WTC11 (cell line): Measurements from ENCODE around the gene CTAGE1. TPM values are rescaled to one million over a fixed set of nuclear protein-coding genes. Genes with fewer than 3 reads are reported as not detected.
"Not testable (repeated sequence)": the region's sequence is repeated elsewhere in the genome, so short reads cannot be mapped to it uniquely, and the experiment has no call there.

Experiments
- ATAC-seq: fragments of 200-7000 bp; cut with Tn5 transposase; 2 replicates; pipeline ENCODE4 v1.10.0; 2021; ENCODE audit warnings: mild to moderate bottlenecking, moderate library complexity
- CTCF ChIA-PET: fragments of 300-600 bp; sonication (Branson Sonifier 250); formaldehyde crosslinking; loops from one replicate; lab custom pipeline; 2021; ENCODE audit warnings: antibody characterized with exemption; lab: Charles Lee
- POLR2A ChIA-PET: fragments of 350-600 bp; sonication (Branson Sonifier 250); formaldehyde crosslinking; loops from one replicate; lab custom pipeline; 2021; ENCODE audit warnings: antibody characterized with exemption; lab: Charles Lee
- DNase-seq: peaks from one replicate; pipeline ENCODE4 v3.0.0; 2021; ENCODE audit warnings: low spot score
- H3K27ac Mint-ChIP-seq: 2 replicates; pipeline ENCODE4 v1.8.0; 2021; ENCODE audit warnings: mixed read lengths
- H3K27me3 Mint-ChIP-seq: 2 replicates; pipeline ENCODE4 v1.8.0; 2021; ENCODE audit warnings: low read depth, mild to moderate bottlenecking, moderate library complexity, mixed read lengths
- H3K36me3 Mint-ChIP-seq: 2 replicates; pipeline ENCODE4 v1.8.0; 2021; ENCODE audit warnings: mixed read lengths
- H3K4me1 Mint-ChIP-seq: 2 replicates; pipeline ENCODE4 v1.8.0; 2022; ENCODE audit warnings: mixed read lengths
- H3K4me3 Mint-ChIP-seq: 2 replicates; pipeline ENCODE4 v1.8.0; 2021; ENCODE audit warnings: mild to moderate bottlenecking, moderate library complexity, mixed read lengths
- H3K9me3 Mint-ChIP-seq: 2 replicates; pipeline ENCODE4 v1.8.0; 2021; ENCODE audit warnings: mixed read lengths
- ARID4B ChIP-seq: sonication (generic); formaldehyde crosslinking; IDR thresholded peaks from 2 replicates; pipeline ENCODE4 v1.8.0; 2023; ENCODE audit warnings: missing genetic modification reagents, mild to moderate bottlenecking, borderline replicate concordance
- ATF2 ChIP-seq: sonication (generic); formaldehyde crosslinking; IDR thresholded peaks from 2 replicates; pipeline ENCODE4 v1.8.1; 2022; ENCODE audit warnings: low read depth, missing genetic modification reagents, borderline replicate concordance
- ERG ChIP-seq: fragments of 250-450 bp; sonication (Bioruptor Pico); IDR thresholded peaks from 2 replicates; pipeline ENCODE4 v1.8.0; 2021; ENCODE audit warnings: mild to moderate bottlenecking
- FOXK1 ChIP-seq: sonication (generic); formaldehyde crosslinking; IDR thresholded peaks from 2 replicates; pipeline ENCODE4 v1.8.0; 2022; ENCODE audit warnings: mild to moderate bottlenecking, moderate library complexity, missing genetic modification reagents
- TEAD4 ChIP-seq: sonication (generic); formaldehyde crosslinking; IDR thresholded peaks from 2 replicates; pipeline ENCODE4 v1.8.0; 2022; ENCODE audit warnings: mild to moderate bottlenecking, missing genetic modification reagents
- USF2 ChIP-seq: sonication (generic); formaldehyde crosslinking; IDR thresholded peaks from 2 replicates; pipeline ENCODE4 v1.8.1; 2023; ENCODE audit warnings: mild to moderate bottlenecking, missing genetic modification reagents, moderate library complexity
- total RNA-seq: library from RNA; stranded (reverse); gene quantifications from 3 replicates; pipeline ENCODE4 v1.2.3, GENCODE V29; 2021
- TF ChIP-seq, protein P1 (sequence below): fragments of 250-450 bp; sonication (Bioruptor Pico); IDR thresholded peaks from 2 replicates; pipeline ENCODE4 v1.9.0; 2021; ENCODE audit warnings: mild to moderate bottlenecking

The CTAGE1 gene
- total RNA-seq, 1 experiment from 2014 or later, result not detected

- no peak for TF ChIP-seq ARID4B (CRISPR knock-in tag)
Measured at GRCh38 chr18:22398464-22398863, 19.3 kb downstream of the CTAGE1 start (continued).

- H3K27ac Mint-ChIP-seq, result no peak overlapping the region
- no peaks in the 10 kb centered on the region for H3K36me3 Mint-ChIP-seq
- peaks cover 16% of the 10 kb centered on the region for H3K4me1 Mint-ChIP-seq
- TF ChIP-seq ATF2 (CRISPR knock-in tag), result no peak
- TF ChIP-seq, protein P1, sequence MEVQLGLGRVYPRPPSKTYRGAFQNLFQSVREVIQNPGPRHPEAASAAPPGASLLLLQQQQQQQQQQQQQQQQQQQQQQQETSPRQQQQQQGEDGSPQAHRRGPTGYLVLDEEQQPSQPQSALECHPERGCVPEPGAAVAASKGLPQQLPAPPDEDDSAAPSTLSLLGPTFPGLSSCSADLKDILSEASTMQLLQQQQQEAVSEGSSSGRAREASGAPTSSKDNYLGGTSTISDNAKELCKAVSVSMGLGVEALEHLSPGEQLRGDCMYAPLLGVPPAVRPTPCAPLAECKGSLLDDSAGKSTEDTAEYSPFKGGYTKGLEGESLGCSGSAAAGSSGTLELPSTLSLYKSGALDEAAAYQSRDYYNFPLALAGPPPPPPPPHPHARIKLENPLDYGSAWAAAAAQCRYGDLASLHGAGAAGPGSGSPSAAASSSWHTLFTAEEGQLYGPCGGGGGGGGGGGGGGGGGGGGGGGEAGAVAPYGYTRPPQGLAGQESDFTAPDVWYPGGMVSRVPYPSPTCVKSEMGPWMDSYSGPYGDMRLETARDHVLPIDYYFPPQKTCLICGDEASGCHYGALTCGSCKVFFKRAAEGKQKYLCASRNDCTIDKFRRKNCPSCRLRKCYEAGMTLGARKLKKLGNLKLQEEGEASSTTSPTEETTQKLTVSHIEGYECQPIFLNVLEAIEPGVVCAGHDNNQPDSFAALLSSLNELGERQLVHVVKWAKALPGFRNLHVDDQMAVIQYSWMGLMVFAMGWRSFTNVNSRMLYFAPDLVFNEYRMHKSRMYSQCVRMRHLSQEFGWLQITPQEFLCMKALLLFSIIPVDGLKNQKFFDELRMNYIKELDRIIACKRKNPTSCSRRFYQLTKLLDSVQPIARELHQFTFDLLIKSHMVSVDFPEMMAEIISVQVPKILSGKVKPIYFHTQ (CRISPR knock-in tag), result no peak
- no peak for TF ChIP-seq ERG (CRISPR knock-in tag)
- TF ChIP-seq FOXK1 (CRISPR knock-in tag), result no peak
- no peak for TF ChIP-seq TEAD4
- TF ChIP-seq USF2 (CRISPR knock-in tag), result no peak
- no peak overlapping the region for H3K4me3 Mint-ChIP-seq
- no peaks in the 10 kb centered on the region for H3K27me3 Mint-ChIP-seq
- ATAC-seq, result no peak
- ChIA-PET CTCF (no interaction called here), POLR2A (no interaction called here)
- no peak for DNase-seq
- H3K9me3 Mint-ChIP-seq, result no peaks in the 10 kb centered on the region; the same call in 1 of the 2 replicates
Measured at GRCh38 chr18:22394428-22394827, 23.3 kb downstream of the CTAGE1 start.

- DNase-seq, H3K4me3 Mint-ChIP-seq, H3K27ac Mint-ChIP-seq, ATAC-seq, CTCF ChIA-PET, H3K36me3 Mint-ChIP-seq, H3K9me3 Mint-ChIP-seq, H3K27me3 Mint-ChIP-seq, POLR2A ChIA-PET, H3K4me1 Mint-ChIP-seq: not testable (repeated sequence)
Measured at GRCh38 chr18:22393164-22393563, 24.6 kb downstream of the CTAGE1 start.
